DMS 273 (cell line): ENCODE measurements around the gene KEAP1.

ENCODE experiments used
- DNase-seq: peaks from one replicate; lab custom pipeline; 2025; ENCODE audit not compliant: unreplicated experiment; lab: John Stamatoyannopoulos, UW

The KEAP1 gene

DNA sequence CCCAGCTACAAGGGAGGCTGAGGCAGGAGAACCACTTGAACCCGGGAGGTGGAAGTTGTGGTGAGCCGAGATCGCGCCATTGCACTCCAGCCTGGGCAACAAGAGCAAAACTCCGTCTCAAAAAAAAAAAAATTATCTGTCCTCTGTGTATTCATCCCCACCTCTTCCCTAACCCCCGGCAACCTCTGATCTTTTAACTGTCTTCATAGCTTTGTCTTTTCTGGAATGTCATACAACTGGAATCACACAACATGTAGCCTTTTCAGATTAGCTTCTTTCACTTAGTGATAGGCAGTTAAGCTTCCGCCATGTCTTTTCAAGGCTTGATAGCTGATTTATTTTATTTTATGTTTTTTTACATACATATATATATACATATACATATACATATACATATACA, 22.5 kb upstream of the KEAP1 start:
- DNase-seq, result no peak

DNA sequence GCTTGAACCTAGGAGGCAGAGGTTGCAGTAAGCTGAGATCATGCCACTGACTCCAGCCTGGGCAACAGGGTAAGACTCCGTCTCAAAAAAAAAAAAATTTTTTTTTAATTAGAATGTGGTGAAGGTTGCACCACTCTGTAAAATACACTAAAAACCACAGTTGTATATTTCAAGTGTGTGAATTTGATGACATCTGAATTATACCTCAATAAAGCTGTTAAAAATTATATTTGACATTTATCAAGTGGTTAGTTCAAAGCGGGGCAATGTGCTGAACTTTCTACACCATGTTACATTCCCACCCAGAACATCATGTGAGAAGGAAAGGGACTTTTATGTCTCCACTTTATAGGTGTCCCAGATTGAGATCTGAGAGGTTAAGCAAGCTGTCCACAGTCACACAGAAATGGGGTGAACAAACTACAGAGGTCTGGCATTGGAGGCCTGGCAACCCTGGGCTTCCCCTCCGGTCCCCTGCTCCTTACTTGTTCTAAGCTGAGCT, 20.0 kb upstream of the KEAP1 start:
- no peak for DNase-seq

DNA sequence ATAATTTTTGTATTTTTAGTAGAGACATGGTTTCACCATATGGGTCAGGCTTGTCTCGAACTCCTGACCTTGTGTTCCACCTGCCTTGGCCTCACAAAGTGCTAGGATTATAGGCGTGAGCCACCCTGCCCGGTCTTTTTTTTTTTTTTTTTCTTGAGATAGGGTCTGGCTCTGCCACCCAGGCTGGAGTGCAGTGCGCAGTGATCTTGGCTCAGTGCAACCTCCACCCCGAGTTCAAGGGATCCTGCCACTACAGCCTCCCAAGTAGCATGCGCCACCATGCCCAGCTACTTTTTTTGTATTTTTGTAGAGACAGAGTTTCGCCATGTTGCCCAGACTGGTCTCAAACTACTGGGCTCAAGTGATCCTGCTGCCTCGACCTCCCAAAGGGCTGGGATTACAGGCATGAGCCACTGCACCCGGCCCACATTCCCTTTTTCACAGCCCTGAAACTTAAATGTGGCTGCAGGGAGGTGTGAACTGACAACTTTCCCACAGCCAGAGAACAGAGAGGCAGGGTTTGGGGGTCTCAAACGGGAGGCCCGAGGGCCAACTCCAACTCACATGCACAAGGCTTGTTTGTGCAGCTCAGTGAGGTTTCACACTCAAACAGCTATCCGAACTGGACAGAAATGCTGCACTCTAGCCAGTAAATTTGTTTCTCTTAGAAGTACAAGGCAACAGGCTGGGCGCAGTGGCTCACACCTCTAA, 18.5 kb upstream of the KEAP1 start:
- no peak for DNase-seq

DNA sequence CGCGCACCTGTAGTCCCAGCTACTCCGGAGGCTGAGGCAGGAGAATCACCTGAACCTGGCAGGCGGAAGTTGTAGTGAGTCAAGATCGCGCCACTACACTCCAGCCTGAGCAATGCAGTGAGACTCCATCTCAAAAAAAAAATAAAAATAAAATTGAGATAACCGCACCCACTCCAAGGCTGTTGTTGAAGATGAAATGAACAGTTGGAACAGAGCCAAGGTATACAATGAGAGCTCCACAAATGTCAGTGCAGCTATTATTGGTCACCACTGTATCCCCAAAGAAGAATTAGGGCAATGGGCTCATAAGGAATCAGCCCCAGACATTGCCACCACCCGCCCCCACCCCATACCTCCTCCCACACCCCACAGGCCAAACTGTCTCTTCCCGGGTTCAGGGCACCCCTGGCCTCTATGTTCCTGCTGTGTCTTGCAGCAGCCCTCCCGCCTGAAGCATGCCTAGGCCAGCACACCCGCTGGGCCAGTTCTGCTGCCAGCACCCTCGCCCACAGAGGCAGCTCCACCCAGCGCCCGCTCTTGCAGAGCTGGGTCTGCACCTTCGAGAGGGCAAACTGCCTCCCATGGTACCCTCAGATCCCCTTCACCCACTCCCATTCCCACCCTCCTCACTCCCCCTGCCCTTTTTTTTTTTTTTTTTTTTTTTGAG, 17.6 kb upstream of the KEAP1 start:
- DNase-seq, result no peak

DNA sequence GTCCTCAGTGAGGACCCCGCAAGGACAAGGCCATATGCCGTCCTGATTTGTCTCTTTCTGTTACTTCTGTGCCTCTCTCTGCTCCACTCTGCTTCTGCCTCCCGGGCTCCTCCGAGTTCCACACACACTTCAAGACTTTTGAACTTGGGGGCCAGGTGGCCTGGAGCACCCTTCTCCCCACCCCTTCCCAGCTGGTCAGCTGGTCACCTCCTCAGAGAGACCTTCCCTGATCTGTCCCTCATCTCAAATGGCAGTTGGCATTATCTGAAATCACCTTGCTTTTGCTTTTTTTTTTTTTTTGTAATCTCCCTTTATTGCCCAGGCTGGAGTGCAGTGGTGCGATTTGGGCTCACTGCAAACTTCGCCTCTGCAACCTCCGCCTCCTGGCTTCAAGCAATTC, 16.3 kb upstream of the KEAP1 start:
- no peak for DNase-seq

DNA sequence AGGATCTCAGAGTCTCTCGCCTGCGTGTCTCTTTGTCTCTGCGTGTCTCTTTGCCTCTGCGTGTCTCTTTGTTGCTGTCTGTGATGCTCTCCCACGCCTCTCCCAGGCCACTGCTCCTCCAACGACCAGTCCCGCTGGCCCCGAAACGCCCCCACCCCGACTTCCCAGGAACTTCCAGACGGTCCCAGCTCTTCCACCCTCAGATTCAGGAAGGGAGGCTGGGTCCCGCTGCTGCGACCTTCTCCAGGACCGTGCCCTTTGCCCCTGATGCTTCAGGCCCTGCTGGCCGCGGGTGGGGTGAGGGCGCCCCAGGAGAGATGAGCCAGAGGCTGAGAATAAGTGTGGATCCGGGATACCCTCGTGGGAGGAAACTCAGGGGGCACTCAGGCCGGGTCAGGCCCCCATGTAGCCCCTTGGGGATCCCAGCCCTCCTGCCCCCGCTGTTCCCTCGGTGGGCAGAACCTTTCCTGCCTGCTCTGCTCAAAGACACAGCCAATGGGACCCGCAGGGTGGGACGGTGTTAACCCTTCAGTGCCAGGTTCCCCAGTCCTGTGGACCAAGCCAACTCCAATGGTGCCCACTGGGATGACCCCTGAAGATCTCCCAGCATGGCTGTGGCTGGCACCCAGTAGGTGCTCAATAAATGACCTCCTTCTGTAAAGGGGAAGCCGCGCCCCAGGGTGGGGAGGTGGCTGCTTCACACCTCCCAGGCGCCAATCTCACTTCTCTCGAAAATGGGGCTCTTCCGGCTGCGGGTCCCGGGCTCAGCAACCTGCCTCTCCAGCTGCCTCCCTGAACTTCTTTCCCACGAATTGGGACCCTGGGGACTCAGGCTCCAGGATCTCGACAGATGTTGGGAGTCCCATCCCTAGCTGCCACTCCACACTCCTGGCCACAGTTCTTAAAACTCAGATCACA, 15.5 kb upstream of the KEAP1 start:
- peak; percentile 88 for DNase-seq

DNA sequence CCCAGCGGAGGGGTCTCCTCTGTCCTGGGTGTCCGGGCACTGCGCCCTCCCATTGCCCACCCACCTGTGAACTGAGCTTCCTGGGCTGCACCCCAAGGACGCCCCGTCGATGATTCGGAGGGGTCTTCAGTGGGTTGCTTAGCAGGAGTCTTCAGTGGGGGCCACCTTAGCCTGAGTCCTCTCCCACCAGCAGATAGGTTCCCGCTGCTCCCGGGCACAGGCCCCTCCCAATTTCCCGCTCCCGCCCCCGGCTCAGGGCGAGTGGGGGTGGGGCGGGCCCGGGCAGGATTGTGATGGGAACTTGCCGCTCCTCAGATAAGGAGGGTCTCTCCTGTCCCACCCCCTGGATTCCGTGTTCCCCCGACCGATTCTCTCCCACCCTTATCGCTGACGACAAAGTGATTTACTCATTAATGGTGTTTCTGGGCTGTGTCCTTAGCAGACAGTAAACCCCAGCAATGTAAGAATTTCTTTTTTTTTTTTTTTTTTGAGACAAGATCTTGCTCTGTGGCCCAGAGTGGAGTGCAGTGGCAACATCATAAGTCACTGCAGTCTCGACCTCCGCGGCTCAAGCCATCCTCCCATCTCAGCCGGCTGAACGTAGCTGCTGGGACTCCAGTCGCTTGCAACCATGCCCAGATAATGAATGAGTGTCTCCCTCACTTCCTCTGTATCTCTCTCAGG, 14.7 kb upstream of the KEAP1 start:
- peak; percentile 72 for DNase-seq

DNA sequence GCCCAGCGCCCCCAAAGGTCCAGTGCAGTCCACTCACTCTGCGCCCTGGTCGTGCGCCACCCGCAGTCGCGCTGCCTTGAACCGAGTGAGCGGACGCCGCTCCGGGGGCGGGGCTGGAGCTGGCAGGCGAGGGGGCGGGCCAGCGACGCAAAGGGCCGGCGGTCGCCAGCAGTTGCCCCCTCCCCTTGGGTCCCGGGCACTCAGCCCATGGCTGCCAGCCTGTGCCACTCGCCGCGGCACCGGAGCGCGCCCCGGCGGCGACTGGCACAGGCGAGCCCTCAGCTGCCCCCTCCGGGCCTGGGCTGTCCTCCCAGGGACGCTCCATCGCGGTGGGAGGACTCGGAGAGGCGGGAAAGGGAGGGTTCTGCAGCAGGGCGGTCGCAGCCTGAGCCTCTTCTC, 14.2 kb upstream of the KEAP1 start, which contains the start of gene S1PR5:
Gene S1PR5 (minus strand): TSS at position 87 of the 399 bp plus-strand sequence. CDS start 2,436 bp downstream, outside the sequence.
- peak; percentile 73 for DNase-seq

DNA sequence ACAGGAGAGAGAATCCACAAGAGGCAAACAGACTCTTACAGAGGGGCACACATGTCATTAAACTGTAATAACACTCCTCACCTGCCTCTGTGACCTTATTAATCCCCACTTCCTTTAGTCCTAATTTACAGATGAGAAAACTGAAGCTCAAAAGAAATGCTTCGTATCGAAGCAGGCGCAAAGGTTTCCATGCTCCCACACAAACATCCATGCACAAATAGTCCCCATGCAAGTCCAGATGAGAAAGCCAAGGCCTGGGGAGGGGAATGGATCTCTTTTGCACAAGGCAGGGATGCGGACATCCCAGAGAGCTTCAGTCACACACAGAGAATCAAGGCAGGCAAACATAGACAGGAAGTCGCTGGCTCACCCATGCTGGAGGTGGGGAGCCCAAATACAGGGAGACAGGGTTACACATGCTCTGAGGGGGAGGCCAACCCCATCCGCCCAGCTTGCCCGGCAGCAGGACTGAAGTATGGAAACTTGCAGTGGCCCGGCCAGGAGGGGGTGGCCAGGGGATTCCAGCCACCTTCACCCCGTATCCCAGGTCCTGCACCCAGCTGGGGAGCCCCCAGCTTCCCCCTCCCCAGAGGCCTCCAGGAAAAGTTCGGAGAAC, 13.6 kb upstream of the KEAP1 start:
- no peak for DNase-seq

DNA sequence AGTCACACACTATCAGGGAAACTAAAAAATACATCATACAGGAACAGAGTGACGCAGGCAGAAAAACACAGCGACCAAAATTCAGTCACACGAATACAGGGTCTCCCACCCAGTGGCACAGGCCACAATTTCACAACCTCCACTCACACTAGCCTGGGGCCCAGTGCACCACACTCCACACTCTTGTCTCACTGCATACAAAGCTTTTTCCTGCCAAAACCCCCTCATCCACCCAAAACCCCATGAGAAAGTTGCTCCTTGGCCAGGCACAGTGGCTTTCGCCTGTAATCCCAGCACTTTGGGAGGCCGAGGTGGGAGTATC, 12.9 kb upstream of the KEAP1 start:
- no peak for DNase-seq

DNA sequence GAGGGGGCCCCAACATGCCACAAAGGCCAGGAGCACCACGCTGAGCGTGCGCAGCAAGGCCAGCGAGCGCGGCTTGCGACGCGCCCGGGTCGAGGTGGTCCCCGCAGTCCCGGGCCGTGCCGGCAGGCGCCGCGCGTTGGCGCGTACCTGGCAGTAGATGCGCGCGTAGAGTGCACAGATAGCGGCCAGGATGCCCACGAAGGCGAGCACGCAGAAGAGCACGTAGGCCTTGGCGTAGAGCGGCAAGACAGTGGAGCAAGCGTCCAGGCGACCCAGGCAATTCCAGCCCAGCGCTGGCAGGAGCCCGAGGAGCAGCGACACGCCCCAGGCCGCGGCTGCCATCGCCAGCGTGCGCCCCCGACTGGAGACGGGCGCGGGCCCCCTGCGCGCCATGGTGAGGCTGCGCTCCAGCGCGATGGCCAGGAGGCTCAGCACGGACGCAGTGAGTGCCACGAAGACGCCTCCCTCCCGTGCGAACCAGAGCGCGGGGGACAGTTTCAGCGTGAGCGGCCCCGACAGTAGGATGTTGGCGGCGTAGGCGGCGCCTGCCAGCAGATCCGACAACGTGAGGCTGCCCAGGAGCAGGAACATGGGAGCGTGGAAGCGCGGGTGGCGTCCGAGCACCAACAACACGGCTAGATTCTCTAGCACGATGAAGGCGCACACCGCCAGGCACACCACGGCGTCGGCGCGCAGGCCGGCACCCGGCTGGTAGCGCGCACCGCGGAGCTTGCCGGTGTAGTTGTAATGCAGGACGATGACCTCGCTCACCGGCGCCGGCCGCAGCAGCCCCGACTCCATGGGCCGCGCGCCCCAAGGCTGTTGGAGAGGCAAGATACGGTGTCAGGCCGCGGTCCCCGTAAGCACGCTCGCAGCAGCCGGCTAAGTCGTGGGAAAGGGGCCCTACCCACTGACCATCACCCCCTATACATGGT, 11.3 kb upstream of the KEAP1 start:
- DNase-seq, result no peak

DNA sequence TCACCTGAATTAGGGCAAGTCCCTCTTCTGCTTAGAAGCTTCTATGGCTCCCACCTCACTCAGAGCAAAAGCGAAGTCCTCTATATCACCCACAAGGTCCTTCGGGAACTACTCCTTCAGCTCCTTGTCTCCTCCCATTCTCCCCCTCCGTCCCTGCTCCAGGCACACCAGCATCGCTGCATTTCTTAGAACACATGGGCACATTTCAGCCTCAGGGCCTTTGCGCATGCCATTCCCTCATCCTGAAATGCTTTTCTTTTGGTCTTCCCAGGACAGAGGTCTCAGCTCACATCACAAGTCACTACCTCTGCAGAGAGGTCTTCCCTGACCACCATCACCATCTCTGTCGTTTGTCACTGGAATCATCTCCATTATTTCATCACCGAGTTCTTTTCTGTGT, 10.1 kb upstream of the KEAP1 start:
- no peak for DNase-seq

DNA sequence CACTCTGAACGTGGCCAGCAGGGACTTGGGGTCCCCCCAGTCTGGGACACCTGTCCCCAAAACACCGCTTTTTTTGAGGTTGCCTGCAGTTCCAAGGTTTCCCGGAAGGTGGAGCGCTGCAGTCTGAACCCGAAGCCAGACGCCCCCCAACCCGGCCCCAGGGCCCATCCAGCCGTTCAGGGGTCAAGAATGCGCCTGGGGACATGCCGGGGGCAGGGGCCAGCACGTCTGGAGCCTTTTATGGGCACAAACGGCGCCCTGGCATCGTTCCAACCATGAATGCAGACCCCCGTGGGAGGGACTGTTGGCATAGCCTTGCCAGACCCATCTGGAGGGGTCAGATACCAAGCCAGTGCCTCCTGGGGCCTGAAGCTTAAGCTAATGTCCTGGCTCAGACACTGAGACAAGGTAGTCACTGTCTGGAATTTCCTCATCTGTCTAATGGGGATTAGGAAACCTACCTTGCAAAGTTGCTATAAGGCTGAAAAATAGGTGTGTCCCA, 7.2 kb upstream of the KEAP1 start:
- peak; percentile 71 for DNase-seq

DNA sequence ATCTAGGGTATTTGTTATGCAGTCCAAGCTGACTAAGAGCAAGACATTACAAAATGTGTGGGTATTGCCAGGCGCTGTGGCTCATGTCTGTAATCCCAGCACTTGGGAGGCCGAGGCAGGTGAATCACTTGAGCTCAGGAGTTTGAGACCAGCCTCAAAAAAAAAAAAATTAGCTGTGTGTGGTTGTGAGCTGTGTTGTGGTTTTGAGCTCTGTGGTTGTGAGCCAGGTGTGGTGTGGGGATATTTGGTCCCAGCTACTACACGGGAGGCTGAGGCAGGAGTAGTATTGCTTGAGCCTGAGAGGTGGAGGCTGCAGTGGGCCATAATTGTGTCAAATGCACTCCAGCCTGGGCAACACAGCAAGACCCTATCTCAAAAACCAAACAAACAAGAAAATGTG, 5.6 kb upstream of the KEAP1 start:
- no peak for DNase-seq

DNA sequence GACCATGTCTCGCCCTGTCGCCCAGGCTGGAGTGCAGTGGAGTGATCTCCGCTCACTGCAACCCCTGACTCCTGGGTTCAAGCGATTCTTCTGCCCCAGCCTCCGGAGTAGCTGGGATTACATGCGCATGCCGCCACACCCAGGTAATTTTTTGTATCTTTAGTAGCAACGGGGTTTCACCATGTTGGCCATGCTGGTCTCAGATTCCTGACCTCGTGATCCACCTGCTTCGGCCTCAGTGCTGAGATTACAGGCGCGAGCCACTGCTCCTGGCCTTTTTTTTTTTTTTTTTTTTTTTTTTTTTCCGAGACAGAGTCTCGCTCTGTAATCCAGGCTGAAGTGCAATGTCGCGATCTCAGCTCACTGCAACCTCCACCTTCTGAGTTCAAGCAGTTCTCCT, 4.9 kb upstream of the KEAP1 start:
- no peak for DNase-seq

DNA sequence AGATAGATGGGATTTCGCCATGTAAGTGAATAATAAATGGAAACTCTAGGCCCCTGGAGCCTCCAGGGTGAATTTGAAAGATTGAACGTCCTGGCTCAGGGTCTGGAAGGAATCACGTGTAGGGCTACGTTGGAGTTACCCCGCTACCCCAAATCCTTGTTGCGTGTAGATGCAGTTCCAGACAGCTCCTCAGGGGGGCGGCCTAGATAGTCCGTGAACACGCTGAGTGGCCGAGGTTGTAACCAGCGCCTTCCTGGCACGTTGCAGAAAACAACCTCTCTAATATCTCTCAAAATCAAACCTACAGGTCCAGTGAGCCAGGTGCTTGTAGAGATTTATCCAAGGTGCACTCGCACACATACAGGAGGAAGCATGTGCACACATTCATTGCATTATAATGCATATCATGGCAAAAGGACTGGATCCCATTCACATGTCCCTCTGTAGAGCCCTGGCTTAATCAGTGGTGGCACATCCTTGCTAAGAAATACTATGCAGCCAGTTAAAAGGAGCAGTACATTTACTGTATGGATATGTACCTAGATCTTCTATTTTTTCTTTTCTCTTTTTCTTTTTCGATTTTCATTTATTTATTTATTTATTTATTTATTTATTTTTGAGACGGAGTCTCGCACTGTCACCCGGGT, 2.5 kb upstream of the KEAP1 start:
- peak; percentile 80 for DNase-seq

DNA sequence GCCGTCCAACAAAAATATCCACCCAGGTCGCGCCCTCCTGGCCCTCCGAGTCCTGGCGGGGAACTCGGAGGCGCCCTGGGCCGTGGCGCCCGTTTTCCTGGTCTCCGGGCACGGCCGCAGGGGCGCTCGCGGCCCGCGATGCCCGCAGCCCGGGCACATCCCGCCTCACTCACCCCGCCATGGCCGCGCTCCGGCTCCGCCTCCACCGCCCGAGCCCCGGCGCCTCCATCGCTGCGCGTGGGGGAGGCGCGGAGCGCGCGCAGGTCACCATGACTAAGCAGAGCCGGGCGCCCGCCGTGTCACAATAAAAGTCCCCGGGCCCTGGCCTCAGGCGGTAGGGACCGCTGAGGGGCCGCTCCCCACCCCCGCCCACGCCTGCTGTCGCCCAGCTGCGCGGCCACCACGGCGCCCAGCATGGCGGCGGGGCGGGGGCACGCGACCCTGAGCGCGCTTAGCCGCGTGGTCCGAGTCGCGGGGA, 593 bp downstream of the KEAP1 start:
- DNase-seq, result peak; percentile 98

DNA sequence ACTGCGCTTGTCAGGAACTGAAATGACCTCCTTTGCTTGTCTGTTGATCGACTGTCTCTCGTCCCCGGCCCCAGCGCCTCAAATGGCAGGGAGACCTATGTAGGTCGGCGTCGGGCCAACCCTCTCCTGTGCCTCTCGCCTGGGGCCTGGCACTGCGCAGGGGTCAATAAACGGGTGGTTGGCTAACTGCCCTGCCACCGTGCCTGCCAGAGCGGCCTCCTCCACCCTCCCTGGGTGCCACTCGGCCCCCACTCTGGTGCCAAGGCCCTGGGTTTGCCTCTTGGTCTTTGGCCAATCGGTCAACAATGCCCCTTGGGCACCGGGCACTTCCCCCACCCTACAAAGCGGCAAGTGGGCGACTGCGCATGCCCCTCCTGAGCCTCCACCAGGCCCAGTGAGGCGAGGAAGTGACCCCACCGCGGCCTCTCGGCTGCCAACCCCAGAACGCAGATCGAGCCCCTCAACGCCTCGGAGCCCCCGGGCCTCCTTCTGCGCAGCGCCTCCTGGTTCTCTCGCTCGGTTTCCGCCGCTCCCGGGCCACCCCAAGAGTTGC, 1.1 kb downstream of the KEAP1 start:
- DNase-seq, result peak; percentile 80

DNA sequence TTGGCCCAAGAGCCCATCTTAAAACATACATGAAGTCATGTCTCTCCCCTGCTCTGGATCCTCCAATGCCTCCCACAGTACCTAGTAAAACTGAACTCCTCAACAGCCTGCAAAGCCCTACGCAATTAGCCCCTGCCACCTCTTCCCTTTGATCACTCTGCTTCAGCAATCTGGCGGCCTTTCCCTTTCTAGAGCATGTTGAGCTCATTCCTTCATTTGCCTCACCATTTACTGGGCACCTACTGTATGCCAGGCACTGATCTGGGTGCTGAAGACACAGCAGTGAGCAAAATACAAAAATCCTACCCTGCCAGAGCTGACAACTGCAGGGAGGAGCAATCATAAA, 2.9 kb downstream of the KEAP1 start:
- no peak for DNase-seq
